Activated T-helper 17 cell treated with anti-CD3 and anti-CD28 coated beads, Interleukin-2, amount 50 U/mL, for 72 hours (primary cell): ENCODE results near the gene DNAJC5G. TPM values are rescaled to one million over a fixed set of nuclear protein-coding genes. Genes with fewer than 3 reads are reported as not detected.
"Not testable (repeated sequence)": the region's sequence is repeated elsewhere in the genome, so short reads cannot be mapped to it uniquely, and the experiment has no call there.

Experiments
- ATAC-seq: fragments of 150-1000 bp; cut with Tn5 transposase; replicated peaks from 2 replicates; pipeline ENCODE4 v1.10.0; 2021; ENCODE audit warnings: mild to moderate bottlenecking, moderate library complexity
- H3K27ac Mint-ChIP-seq: one replicate; pipeline ENCODE4 v1.8.0; 2022; ENCODE audit warnings: mixed read lengths
- H3K27me3 Mint-ChIP-seq: one replicate; pipeline ENCODE4 v1.8.0; 2022; ENCODE audit warnings: mixed read lengths
- H3K36me3 Mint-ChIP-seq: one replicate; pipeline ENCODE4 v1.8.0; 2022; ENCODE audit warnings: low read depth, mild to moderate bottlenecking, mixed read lengths
- H3K4me1 Mint-ChIP-seq: one replicate; pipeline ENCODE4 v1.8.0; 2022; ENCODE audit warnings: mixed read lengths
- H3K4me3 Mint-ChIP-seq: one replicate; pipeline ENCODE4 v1.8.0; 2022; ENCODE audit warnings: mild to moderate bottlenecking, mixed read lengths
- H3K9me3 Mint-ChIP-seq: one replicate; pipeline ENCODE4 v1.8.0; 2022; ENCODE audit warnings: mixed read lengths
- total RNA-seq, 2 donors: library from RNA; stranded (reverse); gene quantifications; one replicate each; pipeline ENCODE4 v1.2.3, GENCODE V29; 2022

The DNAJC5G gene
- total RNA-seq, 2 donors from 2014 or later: not detected

GRCh38 chr2:27282892-27283291 is 7.7 kb downstream of the DNAJC5G start:
- no peaks in the 10 kb centered on the region for H3K36me3 Mint-ChIP-seq
- peaks cover 23% of the 10 kb centered on the region for H3K27me3 Mint-ChIP-seq
- H3K27ac Mint-ChIP-seq: no peak overlapping the region
- no peaks in the 10 kb centered on the region for H3K9me3 Mint-ChIP-seq
- no peak overlapping the region for H3K4me3 Mint-ChIP-seq
- no peak for ATAC-seq
- peaks cover 5% of the 10 kb centered on the region for H3K4me1 Mint-ChIP-seq

GRCh38 chr2:27284996-27285395 is 9.8 kb downstream of the DNAJC5G start:
- Mint-ChIP-seq H3K36me3 (no peaks in the 10 kb centered on the region), H3K27ac (no peak overlapping the region), H3K4me3 (no peak overlapping the region), H3K4me1 (peaks cover 2% of the 10 kb centered on the region), H3K9me3 (no peaks in the 10 kb centered on the region), H3K27me3 (peaks cover 31% of the 10 kb centered on the region)
- ATAC-seq: no peak

- peaks cover 30% of the 10 kb centered on the region for H3K27me3 Mint-ChIP-seq
- H3K4me1 Mint-ChIP-seq: no peaks in the 10 kb centered on the region
- H3K4me3 Mint-ChIP-seq: no peak overlapping the region
- H3K27ac Mint-ChIP-seq: no peak overlapping the region
- no peaks in the 10 kb centered on the region for H3K9me3 Mint-ChIP-seq
- H3K36me3 Mint-ChIP-seq: no peaks in the 10 kb centered on the region
- no peak for ATAC-seq
These were observed 10.2 kb downstream of the DNAJC5G start for GRCh38 chr2:27285481-27285880.

- Mint-ChIP-seq H3K4me1 (no peaks in the 10 kb centered on the region), H3K4me3 (no peak overlapping the region), H3K27ac (no peak overlapping the region), H3K27me3 (peaks cover 25% of the 10 kb centered on the region), H3K36me3 (no peaks in the 10 kb centered on the region), H3K9me3 (no peaks in the 10 kb centered on the region)
- ATAC-seq: no peak
These were observed 13.4 kb downstream of the DNAJC5G start for GRCh38 chr2:27288610-27289009.

DNA sequence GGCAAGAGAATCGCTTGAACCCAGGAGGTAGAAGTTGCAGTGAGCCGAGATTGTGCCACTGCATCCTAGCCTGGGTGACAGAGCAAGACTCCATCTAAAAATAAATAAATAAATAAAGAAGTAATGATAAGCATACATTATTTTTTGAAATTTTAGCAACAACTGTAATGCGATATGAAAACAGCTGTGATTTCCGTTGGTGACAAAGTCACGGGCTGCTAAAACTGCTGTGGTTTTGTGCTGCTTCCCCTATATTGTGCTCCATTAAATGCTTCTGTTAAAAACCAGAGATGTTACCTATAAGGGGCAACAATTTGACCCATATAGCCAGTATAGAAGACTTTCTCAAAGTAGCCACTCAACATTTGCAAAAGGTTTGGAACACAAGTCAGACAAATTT is 15.3 kb downstream of the DNAJC5G start:
- H3K27ac Mint-ChIP-seq: no peak overlapping the region
- no peak overlapping the region for H3K4me3 Mint-ChIP-seq
- no peak for ATAC-seq
- H3K9me3 Mint-ChIP-seq: no peaks in the 10 kb centered on the region
- peaks cover 22% of the 10 kb centered on the region for H3K27me3 Mint-ChIP-seq
- H3K4me1 Mint-ChIP-seq: no peaks in the 10 kb centered on the region
- H3K36me3 Mint-ChIP-seq: no peaks in the 10 kb centered on the region

- Mint-ChIP-seq H3K4me3 (no peak overlapping the region), H3K9me3 (no peaks in the 10 kb centered on the region), H3K4me1 (no peaks in the 10 kb centered on the region), H3K27ac (no peak overlapping the region), H3K27me3 (peaks cover 25% of the 10 kb centered on the region), H3K36me3 (no peaks in the 10 kb centered on the region)
- ATAC-seq: no peak
These were observed 16.6 kb downstream of the DNAJC5G start for GRCh38 chr2:27291865-27292264.

DNA sequence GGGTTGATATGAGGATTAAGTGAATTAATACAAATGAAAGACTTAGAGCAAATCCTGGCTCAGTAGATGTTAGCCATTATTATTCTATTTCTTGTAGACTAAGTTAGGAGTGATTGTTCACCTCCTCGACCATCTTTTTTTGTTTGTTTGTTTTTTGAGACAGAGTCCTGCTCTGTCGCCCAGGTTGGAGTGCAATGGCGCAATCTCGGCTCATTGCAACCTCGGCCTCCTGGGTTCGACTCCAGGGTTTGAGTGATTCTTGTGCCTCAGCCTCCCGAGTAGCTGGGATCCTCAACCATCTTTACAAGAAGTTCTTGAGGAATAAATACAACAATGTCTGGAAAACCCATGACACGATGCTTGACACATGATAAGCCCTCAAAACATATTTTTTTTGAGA is 19.7 kb downstream of the DNAJC5G start:
- H3K4me1 Mint-ChIP-seq: no peaks in the 10 kb centered on the region
- H3K9me3 Mint-ChIP-seq: no peaks in the 10 kb centered on the region
- ATAC-seq: no peak
- no peaks in the 10 kb centered on the region for H3K36me3 Mint-ChIP-seq
- peaks cover 28% of the 10 kb centered on the region for H3K27me3 Mint-ChIP-seq
- H3K4me3 Mint-ChIP-seq: no peak overlapping the region
- H3K27ac Mint-ChIP-seq: no peak overlapping the region

GRCh38 chr2:27296481-27296880 is 21.2 kb downstream of the DNAJC5G start:
- no peak for ATAC-seq
- Mint-ChIP-seq H3K36me3 (no peaks in the 10 kb centered on the region), H3K4me3 (no peak overlapping the region), H3K27me3 (peaks cover 27% of the 10 kb centered on the region), H3K27ac (no peak overlapping the region), H3K4me1 (no peaks in the 10 kb centered on the region), H3K9me3 (no peaks in the 10 kb centered on the region)

- Mint-ChIP-seq H3K27ac (no peak overlapping the region), H3K4me3 (no peak overlapping the region), H3K36me3 (no peaks in the 10 kb centered on the region), H3K9me3 (no peaks in the 10 kb centered on the region), H3K4me1 (no peaks in the 10 kb centered on the region), H3K27me3 (peaks cover 20% of the 10 kb centered on the region)
- ATAC-seq: no peak
These were observed 22.0 kb downstream of the DNAJC5G start for GRCh38 chr2:27297195-27297594.

DNA sequence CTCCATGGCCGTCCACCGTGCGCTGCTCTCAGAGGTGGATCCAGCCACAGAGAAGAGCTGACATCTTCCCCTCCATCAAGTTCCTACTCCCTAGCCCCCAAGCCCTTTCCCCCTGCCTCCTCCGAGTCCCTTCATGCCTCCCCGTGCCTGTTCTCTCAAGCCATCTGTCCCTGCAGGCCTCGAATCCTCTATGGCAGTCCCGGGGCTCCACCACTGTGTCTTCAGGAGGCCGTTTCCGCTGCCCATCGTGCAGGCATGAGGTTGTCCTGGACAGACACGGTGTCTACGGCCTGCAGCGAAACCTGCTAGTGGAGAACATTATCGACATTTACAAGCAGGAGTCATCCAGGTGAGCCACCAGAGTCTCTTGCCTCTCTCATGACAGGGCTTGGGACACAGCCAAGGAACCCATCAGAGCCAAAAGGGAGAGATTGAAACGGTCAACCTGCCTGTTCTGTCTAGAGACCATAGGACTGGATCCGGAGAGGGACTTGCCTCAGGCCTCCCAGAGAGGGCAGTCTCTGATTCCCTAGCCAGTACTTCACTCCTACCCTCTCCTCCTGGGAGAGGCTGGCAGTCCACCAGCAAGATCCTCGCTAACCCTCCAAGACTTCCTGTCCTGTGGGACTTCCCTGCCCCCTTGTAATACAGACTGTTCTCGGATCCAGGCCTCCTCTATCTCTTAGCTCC is 23.3 kb downstream of the DNAJC5G start:
- no peak for ATAC-seq
- Mint-ChIP-seq H3K27ac (no peak overlapping the region), H3K27me3 (peaks cover 16% of the 10 kb centered on the region), H3K4me3 (no peak overlapping the region), H3K4me1 (no peaks in the 10 kb centered on the region), H3K36me3 (no peaks in the 10 kb centered on the region), H3K9me3 (no peaks in the 10 kb centered on the region)

GRCh38 chr2:27300606-27301005 is 25.4 kb downstream of the DNAJC5G start:
- H3K27me3 Mint-ChIP-seq: peaks cover 28% of the 10 kb centered on the region
- H3K4me3 Mint-ChIP-seq, H3K27ac Mint-ChIP-seq, H3K4me1 Mint-ChIP-seq, H3K36me3 Mint-ChIP-seq, ATAC-seq, H3K9me3 Mint-ChIP-seq: not testable (repeated sequence)

GRCh38 chr2:27303093-27304025 is 28.1 kb downstream of the DNAJC5G start:
- H3K27me3 Mint-ChIP-seq: peaks cover 19% of the 10 kb centered on the region
- ATAC-seq: peak; percentile 81
- peak overlapping the region; percentile 51 for H3K4me3 Mint-ChIP-seq
- H3K9me3 Mint-ChIP-seq: no peaks in the 10 kb centered on the region
- H3K36me3 Mint-ChIP-seq: peaks cover 4% of the 10 kb centered on the region
- H3K27ac Mint-ChIP-seq: no peak overlapping the region
- no peaks in the 10 kb centered on the region for H3K4me1 Mint-ChIP-seq

GRCh38 chr2:27304488-27305240 is 29.4 kb downstream of the DNAJC5G start:
- Mint-ChIP-seq H3K4me1 (no peaks in the 10 kb centered on the region), H3K27ac (no peak overlapping the region), H3K27me3 (peaks cover 12% of the 10 kb centered on the region), H3K4me3 (no peak overlapping the region), H3K9me3 (no peaks in the 10 kb centered on the region), H3K36me3 (peaks cover 17% of the 10 kb centered on the region)
- no peak for ATAC-seq

DNA sequence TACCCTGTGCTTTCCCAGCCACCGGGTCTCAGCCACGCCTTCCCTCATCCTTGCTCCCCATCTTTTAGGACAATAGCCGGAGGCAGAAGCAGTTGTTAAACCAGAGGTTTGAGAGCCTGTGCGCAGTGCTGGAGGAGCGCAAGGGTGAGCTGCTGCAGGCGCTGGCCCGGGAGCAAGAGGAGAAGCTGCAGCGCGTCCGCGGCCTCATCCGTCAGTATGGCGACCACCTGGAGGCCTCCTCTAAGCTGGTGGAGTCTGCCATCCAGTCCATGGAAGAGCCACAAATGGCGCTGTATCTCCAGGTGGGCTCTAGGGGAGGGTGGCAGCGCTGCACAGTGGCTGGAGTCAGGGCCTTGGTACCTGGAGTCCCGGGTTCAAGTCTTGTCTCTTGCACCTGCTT is 30.3 kb downstream of the DNAJC5G start:
- H3K4me1 Mint-ChIP-seq: no peaks in the 10 kb centered on the region
- no peak overlapping the region for H3K4me3 Mint-ChIP-seq
- no peaks in the 10 kb centered on the region for H3K9me3 Mint-ChIP-seq
- H3K27ac Mint-ChIP-seq: no peak overlapping the region
- ATAC-seq: no peak
- peaks cover 25% of the 10 kb centered on the region for H3K36me3 Mint-ChIP-seq
- peaks cover 12% of the 10 kb centered on the region for H3K27me3 Mint-ChIP-seq
